HEK293 (cell line): Measurements from ENCODE around the gene SFMBT2.

ENCODE experiments used
- GLI2 ChIP-seq: fragments of 450-650 bp; formaldehyde crosslinking; IDR thresholded peaks from 2 replicates; pipeline ENCODE4; 2017; ENCODE audit warnings: missing biosample characterization, missing genetic modification characterization, low read depth, borderline replicate concordance
- HOXA7 ChIP-seq: sonication (generic); formaldehyde crosslinking; IDR thresholded peaks from 2 replicates; pipeline ENCODE4 v1.8.1; 2022; ENCODE audit warnings: missing genetic modification reagents, borderline replicate concordance
- KLF1 ChIP-seq: fragments of 450-650 bp; formaldehyde crosslinking; IDR thresholded peaks from 2 replicates; pipeline ENCODE4 v1.5.1; 2016; ENCODE audit warnings: missing biosample characterization, missing genetic modification characterization
- KLF7 ChIP-seq: fragments of 450-650 bp; formaldehyde crosslinking; IDR thresholded peaks from 2 replicates; pipeline ENCODE4 v1.5.1; 2016; ENCODE audit warnings: missing biosample characterization, missing genetic modification characterization, borderline replicate concordance
- KLF9 ChIP-seq: fragments of 450-650 bp; formaldehyde crosslinking; IDR thresholded peaks from 2 replicates; pipeline ENCODE4 v1.5.1; 2016; ENCODE audit warnings: missing biosample characterization, missing genetic modification characterization, low read depth
- MYNN ChIP-seq: fragments of 450-650 bp; formaldehyde crosslinking; IDR thresholded peaks from 2 replicates; pipeline ENCODE4 v1.5.1; 2016; ENCODE audit warnings: missing biosample characterization, missing genetic modification characterization, borderline replicate concordance
- SP7 ChIP-seq: fragments of 450-650 bp; formaldehyde crosslinking; IDR thresholded peaks from 2 replicates; pipeline ENCODE4 v1.5.1; 2016; ENCODE audit warnings: missing biosample characterization, missing genetic modification characterization
- ZBTB10 ChIP-seq: fragments of 450-650 bp; formaldehyde crosslinking; IDR thresholded peaks from 2 replicates; pipeline ENCODE4 v1.5.1; 2016; ENCODE audit warnings: missing biosample characterization, missing genetic modification characterization
- ZBTB7A ChIP-seq: fragments of 450-650 bp; formaldehyde crosslinking; IDR thresholded peaks from 2 replicates; pipeline ENCODE4 v1.5.1; 2016; ENCODE audit warnings: low read depth, missing biosample characterization, missing genetic modification characterization
- ZEB2 ChIP-seq: fragments of 450-650 bp; formaldehyde crosslinking; IDR thresholded peaks from 2 replicates; pipeline ENCODE4 v1.5.1; 2016; ENCODE audit warnings: missing biosample characterization, missing genetic modification characterization
- ZFP3 ChIP-seq: fragments of 450-650 bp; formaldehyde crosslinking; IDR thresholded peaks from 2 replicates; pipeline ENCODE4 v1.5.1; 2016; ENCODE audit warnings: low read depth, missing biosample characterization, missing genetic modification characterization
- ZNF140 ChIP-seq: fragments of 450-650 bp; formaldehyde crosslinking; IDR thresholded peaks from 2 replicates; pipeline ENCODE4 v1.5.1; 2016; ENCODE audit warnings: missing biosample characterization, missing genetic modification characterization
- ZNF211 ChIP-seq: fragments of 450-650 bp; formaldehyde crosslinking; IDR thresholded peaks from 2 replicates; pipeline ENCODE4 v1.5.1; 2016; ENCODE audit warnings: low read depth, missing biosample characterization, missing genetic modification characterization
- ZNF239 ChIP-seq: fragments of 450-650 bp; formaldehyde crosslinking; IDR thresholded peaks from 2 replicates; pipeline ENCODE4 v1.5.1; 2016; ENCODE audit warnings: missing biosample characterization, missing genetic modification characterization
- ZNF24 ChIP-seq: fragments of 450-650 bp; formaldehyde crosslinking; IDR thresholded peaks from 2 replicates; pipeline ENCODE4 v1.5.1; 2016; ENCODE audit warnings: missing biosample characterization, missing genetic modification characterization
- ZNF248 ChIP-seq: fragments of 450-650 bp; formaldehyde crosslinking; IDR thresholded peaks from 2 replicates; pipeline ENCODE4 v1.5.1; 2017; ENCODE audit warnings: missing biosample characterization, missing genetic modification characterization
- ZNF280D ChIP-seq: fragments of 450-650 bp; formaldehyde crosslinking; IDR thresholded peaks from 2 replicates; pipeline ENCODE4 v1.5.1; 2016; ENCODE audit warnings: missing biosample characterization, missing genetic modification characterization
- ZNF302 ChIP-seq: fragments of 450-650 bp; formaldehyde crosslinking; IDR thresholded peaks from 2 replicates; pipeline ENCODE4 v1.5.1; 2016; ENCODE audit warnings: missing biosample characterization, missing genetic modification characterization, low read depth
- ZNF391 ChIP-seq: fragments of 450-650 bp; formaldehyde crosslinking; IDR thresholded peaks from 2 replicates; pipeline ENCODE4 v1.5.1; 2016; ENCODE audit warnings: low read depth, missing biosample characterization, missing genetic modification characterization, borderline replicate concordance
- ZNF394 ChIP-seq: fragments of 450-650 bp; formaldehyde crosslinking; IDR thresholded peaks from 2 replicates; pipeline ENCODE4 v1.5.1; 2016; ENCODE audit warnings: missing biosample characterization, missing genetic modification characterization, mild to moderate bottlenecking, moderate library complexity, borderline replicate concordance
- ZNF449 ChIP-seq: fragments of 450-650 bp; formaldehyde crosslinking; IDR thresholded peaks from 2 replicates; pipeline ENCODE4 v1.5.1; 2017; ENCODE audit warnings: missing biosample characterization, mild to moderate bottlenecking, missing genetic modification characterization, moderate library complexity
- ZNF501 ChIP-seq: fragments of 450-650 bp; formaldehyde crosslinking; IDR thresholded peaks from 2 replicates; pipeline ENCODE4 v1.5.1; 2016; ENCODE audit warnings: missing biosample characterization, missing genetic modification characterization
- ZNF510 ChIP-seq: fragments of 450-650 bp; formaldehyde crosslinking; IDR thresholded peaks from 2 replicates; pipeline ENCODE4 v1.5.1; 2018; ENCODE audit warnings: mild to moderate bottlenecking, missing genetic modification characterization, missing biosample characterization; ENCODE audit not compliant: insufficient replicate concordance
- ZNF623 ChIP-seq: fragments of 450-650 bp; formaldehyde crosslinking; IDR thresholded peaks from 2 replicates; pipeline ENCODE4 v1.5.1; 2016; ENCODE audit warnings: missing biosample characterization, missing genetic modification characterization
- ZNF664 ChIP-seq: fragments of 450-650 bp; formaldehyde crosslinking; IDR thresholded peaks from 2 replicates; pipeline ENCODE4 v1.5.1; 2016; ENCODE audit warnings: missing biosample characterization, missing genetic modification characterization
- ZNF670 ChIP-seq: fragments of 450-650 bp; formaldehyde crosslinking; IDR thresholded peaks from 2 replicates; pipeline ENCODE4 v1.5.1; 2016; ENCODE audit warnings: missing biosample characterization, missing genetic modification characterization, low read depth
- ZNF777 ChIP-seq: fragments of 450-650 bp; formaldehyde crosslinking; IDR thresholded peaks from 2 replicates; pipeline ENCODE4 v1.5.1; 2017; ENCODE audit warnings: missing biosample characterization, missing genetic modification characterization, borderline replicate concordance
- ZNF792 ChIP-seq: fragments of 450-650 bp; formaldehyde crosslinking; IDR thresholded peaks from 2 replicates; pipeline ENCODE4 v1.5.1; 2016; ENCODE audit warnings: missing biosample characterization, missing genetic modification characterization
- ZSCAN16 ChIP-seq: fragments of 450-650 bp; formaldehyde crosslinking; IDR thresholded peaks from 2 replicates; pipeline ENCODE4 v1.5.1; 2016; ENCODE audit warnings: missing biosample characterization, missing genetic modification characterization
- TF ChIP-seq, protein P1 (sequence below): fragments of 450-650 bp; formaldehyde crosslinking; IDR thresholded peaks from 2 replicates; pipeline ENCODE4 v1.5.1; 2016; ENCODE audit warnings: missing biosample characterization, missing genetic modification characterization
- TF ChIP-seq, protein P2 (sequence below): fragments of 450-650 bp; formaldehyde crosslinking; IDR thresholded peaks from 2 replicates; pipeline ENCODE4 v1.5.1; 2016; ENCODE audit warnings: missing biosample characterization, missing genetic modification characterization

Gene SFMBT2

GRCh38 chr10:7311218-7311849, 99.5 kb downstream of the SFMBT2 start (continued):
- TF ChIP-seq ZBTB10 (tag by site-specific recombination) (no peak), ZNF280D (tag by site-specific recombination) (no peak), ZBTB7A (tag by site-specific recombination) (no peak), ZNF664 (tag by site-specific recombination) (peak; percentile 39; the same call in 1 of the 2 replicates), KLF7 (no peak), ZNF510 (tag by site-specific recombination) (no peak), ZFP3 (tag by site-specific recombination) (no peak), KLF1 (tag by site-specific recombination) (no peak), GLI2 (tag by site-specific recombination) (peak; percentile 94), MYNN (tag by site-specific recombination) (no peak), ZEB2 (tag by site-specific recombination) (peak; percentile 100), ZNF777 (tag by site-specific recombination) (no peak), ZNF211 (tag by site-specific recombination) (no peak), ZNF449 (tag by site-specific recombination) (peak; percentile 53; the same call in 1 of the 2 replicates), ZNF501 (peak; percentile 72; the same call in 1 of the 2 replicates), SP7 (tag by site-specific recombination) (peak; percentile 97), ZNF239 (no peak), ZNF302 (tag by site-specific recombination) (no peak), ZNF394 (peak; percentile 66; the same call in 1 of the 2 replicates), KLF9 (tag by site-specific recombination) (peak; percentile 49; the same call in 1 of the 2 replicates), ZNF623 (tag by site-specific recombination) (peak; percentile 14; the same call in 1 of the 2 replicates), ZNF792 (tag by site-specific recombination) (no peak), HOXA7 (no peak), ZNF391 (peak; percentile 79), ZNF248 (tag by site-specific recombination) (no peak), ZNF24 (peak; percentile 92), ZNF140 (tag by site-specific recombination) (no peak), ZNF670 (no peak), ZSCAN16 (tag by site-specific recombination) (no peak)
- TF ChIP-seq, protein P1, sequence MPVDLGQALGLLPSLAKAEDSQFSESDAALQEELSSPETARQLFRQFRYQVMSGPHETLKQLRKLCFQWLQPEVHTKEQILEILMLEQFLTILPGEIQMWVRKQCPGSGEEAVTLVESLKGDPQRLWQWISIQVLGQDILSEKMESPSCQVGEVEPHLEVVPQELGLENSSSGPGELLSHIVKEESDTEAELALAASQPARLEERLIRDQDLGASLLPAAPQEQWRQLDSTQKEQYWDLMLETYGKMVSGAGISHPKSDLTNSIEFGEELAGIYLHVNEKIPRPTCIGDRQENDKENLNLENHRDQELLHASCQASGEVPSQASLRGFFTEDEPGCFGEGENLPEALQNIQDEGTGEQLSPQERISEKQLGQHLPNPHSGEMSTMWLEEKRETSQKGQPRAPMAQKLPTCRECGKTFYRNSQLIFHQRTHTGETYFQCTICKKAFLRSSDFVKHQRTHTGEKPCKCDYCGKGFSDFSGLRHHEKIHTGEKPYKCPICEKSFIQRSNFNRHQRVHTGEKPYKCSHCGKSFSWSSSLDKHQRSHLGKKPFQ (tag by site-specific recombination) = peak; percentile 10; the same call in 1 of the 2 replicates
- TF ChIP-seq, protein P2, sequence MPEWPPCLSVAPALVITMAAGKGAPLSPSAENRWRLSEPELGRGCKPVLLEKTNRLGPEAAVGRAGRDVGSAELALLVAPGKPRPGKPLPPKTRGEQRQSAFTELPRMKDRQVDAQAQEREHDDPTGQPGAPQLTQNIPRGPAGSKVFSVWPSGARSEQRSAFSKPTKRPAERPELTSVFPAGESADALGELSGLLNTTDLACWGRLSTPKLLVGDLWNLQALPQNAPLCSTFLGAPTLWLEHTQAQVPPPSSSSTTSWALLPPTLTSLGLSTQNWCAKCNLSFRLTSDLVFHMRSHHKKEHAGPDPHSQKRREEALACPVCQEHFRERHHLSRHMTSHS (tag by site-specific recombination) = peak; percentile 76
